SH-SY5Y (cell line): ENCODE measurements around the gene BICD2.

Source experiments
- GATA2 ChIP-seq: IDR thresholded peaks from 2 replicates; pipeline ENCODE4 v1.6.1; 2011; ENCODE audit warnings: mild to moderate bottlenecking, low read depth, low read length
- GATA3 ChIP-seq: IDR thresholded peaks from 2 replicates; pipeline ENCODE4 v1.6.1; 2011; ENCODE audit warnings: low read depth, mild to moderate bottlenecking, low read length, moderate library complexity

The BICD2 gene

GRCh38 chr9:92719028-92719647 lies 45.5 kb downstream of the BICD2 start:
- TF ChIP-seq GATA2, result no peak
- no peak for TF ChIP-seq GATA3

GRCh38 chr9:92718086-92719001 lies 46.3 kb downstream of the BICD2 start:
- TF ChIP-seq GATA3 (no peak), GATA2 (no peak)

GRCh38 chr9:92717201-92718085 lies 47.2 kb downstream of the BICD2 start:
- TF ChIP-seq GATA3, result no peak
- no peak for TF ChIP-seq GATA2

GRCh38 chr9:92716557-92716956 lies 48.1 kb downstream of the BICD2 start:
- TF ChIP-seq GATA2 (no peak), GATA3 (no peak)

- TF ChIP-seq GATA2, result no peak
- no peak for TF ChIP-seq GATA3
These were observed 49.0 kb downstream of the BICD2 start for GRCh38 chr9:92715488-92716231.

GRCh38 chr9:92714787-92715487 lies 49.7 kb downstream of the BICD2 start:
- TF ChIP-seq GATA3, result no peak
- no peak for TF ChIP-seq GATA2

DNA sequence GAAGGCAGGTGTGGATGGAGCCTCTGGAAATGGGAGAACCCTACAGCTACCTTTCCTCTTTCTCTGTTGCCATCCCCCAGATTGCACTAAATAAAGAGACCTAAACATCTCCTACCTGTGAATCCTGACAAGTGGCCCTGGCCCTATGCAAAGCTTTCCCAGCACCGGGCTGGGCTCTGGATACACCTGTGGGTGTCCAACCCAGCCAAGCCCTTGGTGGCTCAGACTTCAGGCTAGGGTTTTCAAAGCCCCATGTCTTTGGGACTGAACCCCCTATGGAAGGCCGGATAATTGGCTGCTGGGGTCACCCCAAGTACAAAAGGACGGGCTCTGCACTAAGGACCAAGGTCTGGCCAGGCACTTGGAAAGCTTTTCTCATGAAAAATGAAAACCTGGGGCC lies 50.6 kb downstream of the BICD2 start:
- TF ChIP-seq GATA2 (no peak), GATA3 (no peak)

GRCh38 chr9:92713528-92713927 lies 51.1 kb downstream of the BICD2 start:
- TF ChIP-seq GATA2 (no peak), GATA3 (no peak)

DNA sequence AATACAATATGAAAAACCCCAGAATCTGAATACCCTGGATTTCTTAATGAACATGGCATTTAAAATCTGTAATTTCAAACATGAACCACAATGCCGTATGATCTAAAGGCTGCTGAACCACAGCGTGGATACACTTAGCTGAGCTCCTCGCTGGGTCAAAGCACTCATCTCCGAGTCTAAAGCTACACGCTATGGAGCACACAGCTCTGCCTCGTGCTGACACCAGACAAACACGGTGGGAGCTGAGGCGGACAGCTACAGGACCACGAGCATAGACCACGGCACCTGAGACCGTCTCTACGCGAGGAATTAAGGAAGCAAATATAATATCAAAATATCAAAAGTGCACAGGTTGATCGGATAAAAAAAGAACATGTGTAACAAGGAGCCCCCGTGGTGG lies 51.9 kb downstream of the BICD2 start:
- TF ChIP-seq GATA2 (no peak), GATA3 (no peak)

DNA sequence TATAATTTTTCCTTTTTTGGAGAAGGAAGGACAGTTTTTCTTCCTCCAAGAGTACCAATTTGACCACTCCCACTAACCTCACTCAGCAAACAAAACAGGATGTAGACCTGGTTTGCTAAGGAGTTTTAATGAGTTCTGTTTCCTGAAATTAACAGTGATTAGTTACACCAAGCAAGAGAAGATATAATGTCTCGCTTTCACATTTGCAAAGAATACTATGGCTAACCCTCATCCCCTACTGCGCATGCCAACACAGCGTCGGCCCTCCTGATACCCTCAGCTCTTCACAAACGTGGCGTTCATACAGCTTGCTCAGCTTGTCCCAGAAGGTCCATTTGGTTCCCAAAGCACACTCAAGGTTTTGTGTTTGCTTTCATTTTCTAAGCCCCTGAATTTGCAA lies 52.8 kb downstream of the BICD2 start:
- TF ChIP-seq GATA2 (no peak), GATA3 (no peak)

DNA sequence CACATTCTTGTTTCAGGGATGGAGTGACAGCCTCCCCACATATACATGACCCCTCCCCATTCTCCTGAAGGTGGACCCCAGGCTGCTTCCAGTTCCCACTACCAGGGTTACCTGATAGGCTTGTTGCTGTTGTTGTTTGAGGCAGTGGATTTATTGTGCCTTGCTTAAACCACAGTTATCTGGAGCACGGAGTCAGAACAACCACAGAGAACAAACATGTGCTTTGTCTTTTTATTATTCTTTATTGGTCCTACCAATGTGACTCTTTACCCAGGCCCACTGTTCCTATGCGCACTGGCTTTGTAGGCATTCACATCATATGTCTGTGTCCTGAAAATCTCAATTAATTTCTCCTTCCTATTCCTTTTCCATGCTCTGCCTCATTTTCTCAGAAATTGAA lies 53.5 kb downstream of the BICD2 start:
- no peak for TF ChIP-seq GATA2
- TF ChIP-seq GATA3, result no peak

GRCh38 chr9:92710368-92710767 lies 54.3 kb downstream of the BICD2 start:
- TF ChIP-seq GATA3 (no peak), GATA2 (no peak)

GRCh38 chr9:92709954-92710353 lies 54.7 kb downstream of the BICD2 start:
- TF ChIP-seq GATA2 (no peak), GATA3 (no peak)
